AG10803 (cell line): ENCODE data around the gene FERMT3.

Source experiments
- DNase-seq: peaks from one replicate; pipeline ENCODE4 v3.0.0; 2010; ENCODE audit warnings: low read depth
- H3K4me3 ChIP-seq: 2 replicates; pipeline ENCODE4 v1.5.1; 2011; ENCODE audit warnings: mild to moderate bottlenecking, low read length, control low read depth
- TF ChIP-seq, protein P1 (sequence below): conservative IDR thresholded peaks from 2 replicates; pipeline ENCODE4 v1.5.1; 2011; ENCODE audit warnings: mild to moderate bottlenecking, low read length, control low read depth, inconsistent platforms

FERMT3 gene

DNA sequence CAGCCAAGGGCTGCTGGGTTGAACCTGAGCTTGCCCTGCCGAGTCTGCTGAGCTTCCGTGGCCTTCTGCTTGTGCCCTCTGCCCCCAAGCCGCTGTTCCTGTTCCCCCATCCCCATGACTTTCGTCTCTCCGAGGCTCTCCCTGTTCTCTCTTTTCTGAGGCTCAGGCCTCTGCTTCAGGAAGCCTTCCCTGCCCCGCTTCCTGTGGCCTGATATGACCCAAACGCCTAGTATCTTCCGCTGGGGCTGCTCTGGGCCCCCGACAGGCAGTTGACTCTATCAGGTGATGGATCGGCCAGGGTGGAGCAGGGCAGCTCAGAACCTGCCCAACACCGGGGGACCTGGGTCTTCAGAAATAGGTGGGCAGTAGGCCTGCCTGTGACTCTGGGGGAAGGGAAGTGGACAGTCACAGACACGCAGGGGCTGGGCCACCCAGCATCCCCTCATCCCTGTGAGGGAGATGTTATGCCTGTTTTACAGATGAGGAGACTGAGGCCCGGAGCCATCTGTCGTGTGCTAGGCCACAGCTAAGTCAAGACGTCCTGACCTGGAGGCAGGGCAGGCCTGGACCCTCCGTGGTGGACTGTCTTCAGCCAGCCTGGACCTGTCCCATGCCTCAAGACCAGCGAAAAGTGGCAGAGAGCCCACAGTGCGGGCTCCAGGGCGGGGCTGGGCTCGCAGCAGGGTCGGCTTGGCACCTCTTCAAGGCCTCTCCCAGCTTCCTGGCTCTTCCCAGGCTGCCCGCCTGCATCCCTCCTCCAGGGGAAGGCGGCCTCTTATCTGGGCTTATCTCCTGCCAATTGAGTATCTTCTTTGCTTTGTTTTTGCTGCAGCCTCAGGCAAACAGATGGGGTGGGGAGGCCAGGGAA, 61.7 kb downstream of the FERMT3 start:
- H3K4me3 ChIP-seq, result peak overlapping the region; percentile 71
- DNase-seq, result peak; percentile 47

DNA sequence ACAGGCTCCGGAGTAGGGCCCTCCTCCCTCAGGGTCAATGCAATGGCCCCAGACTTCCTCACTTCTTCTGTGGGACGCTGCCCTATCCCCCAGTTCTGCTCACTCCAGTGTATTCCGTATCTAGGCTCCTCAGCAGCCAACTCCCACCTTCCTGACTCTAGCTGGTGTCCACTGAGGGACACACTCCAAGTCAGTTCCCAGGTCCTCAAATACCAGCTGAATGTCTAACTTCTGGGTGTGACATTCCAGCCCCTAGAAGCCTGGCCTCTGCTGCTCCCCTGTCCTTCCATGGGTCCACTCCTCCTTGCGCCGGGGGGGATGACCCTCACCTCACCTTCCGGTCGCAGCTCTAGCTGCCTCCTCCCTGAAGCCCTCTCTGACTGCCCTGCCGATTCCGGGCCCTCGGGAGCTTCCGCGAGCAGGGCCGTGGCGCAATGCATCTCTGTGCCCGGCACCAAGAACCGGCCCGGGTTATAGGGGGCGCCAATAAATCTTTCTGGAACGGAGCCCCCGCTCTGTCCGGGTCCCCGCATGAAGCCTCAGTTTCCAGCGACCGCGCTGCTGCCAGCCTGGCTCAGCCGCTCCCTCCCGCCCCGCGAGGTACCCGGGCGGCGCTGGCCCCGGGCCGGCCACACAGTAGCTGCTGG, 62.5 kb downstream of the FERMT3 start:
- H3K4me3 ChIP-seq, result peak overlapping the region; percentile 71
- peak; percentile 51 for DNase-seq
- TF ChIP-seq, protein P1, sequence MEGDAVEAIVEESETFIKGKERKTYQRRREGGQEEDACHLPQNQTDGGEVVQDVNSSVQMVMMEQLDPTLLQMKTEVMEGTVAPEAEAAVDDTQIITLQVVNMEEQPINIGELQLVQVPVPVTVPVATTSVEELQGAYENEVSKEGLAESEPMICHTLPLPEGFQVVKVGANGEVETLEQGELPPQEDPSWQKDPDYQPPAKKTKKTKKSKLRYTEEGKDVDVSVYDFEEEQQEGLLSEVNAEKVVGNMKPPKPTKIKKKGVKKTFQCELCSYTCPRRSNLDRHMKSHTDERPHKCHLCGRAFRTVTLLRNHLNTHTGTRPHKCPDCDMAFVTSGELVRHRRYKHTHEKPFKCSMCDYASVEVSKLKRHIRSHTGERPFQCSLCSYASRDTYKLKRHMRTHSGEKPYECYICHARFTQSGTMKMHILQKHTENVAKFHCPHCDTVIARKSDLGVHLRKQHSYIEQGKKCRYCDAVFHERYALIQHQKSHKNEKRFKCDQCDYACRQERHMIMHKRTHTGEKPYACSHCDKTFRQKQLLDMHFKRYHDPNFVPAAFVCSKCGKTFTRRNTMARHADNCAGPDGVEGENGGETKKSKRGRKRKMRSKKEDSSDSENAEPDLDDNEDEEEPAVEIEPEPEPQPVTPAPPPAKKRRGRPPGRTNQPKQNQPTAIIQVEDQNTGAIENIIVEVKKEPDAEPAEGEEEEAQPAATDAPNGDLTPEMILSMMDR, result no peak

More for the DNA sequence above, 61.7 kb downstream of the FERMT3 start:
- TF ChIP-seq, protein P1, result no peak

DNA sequence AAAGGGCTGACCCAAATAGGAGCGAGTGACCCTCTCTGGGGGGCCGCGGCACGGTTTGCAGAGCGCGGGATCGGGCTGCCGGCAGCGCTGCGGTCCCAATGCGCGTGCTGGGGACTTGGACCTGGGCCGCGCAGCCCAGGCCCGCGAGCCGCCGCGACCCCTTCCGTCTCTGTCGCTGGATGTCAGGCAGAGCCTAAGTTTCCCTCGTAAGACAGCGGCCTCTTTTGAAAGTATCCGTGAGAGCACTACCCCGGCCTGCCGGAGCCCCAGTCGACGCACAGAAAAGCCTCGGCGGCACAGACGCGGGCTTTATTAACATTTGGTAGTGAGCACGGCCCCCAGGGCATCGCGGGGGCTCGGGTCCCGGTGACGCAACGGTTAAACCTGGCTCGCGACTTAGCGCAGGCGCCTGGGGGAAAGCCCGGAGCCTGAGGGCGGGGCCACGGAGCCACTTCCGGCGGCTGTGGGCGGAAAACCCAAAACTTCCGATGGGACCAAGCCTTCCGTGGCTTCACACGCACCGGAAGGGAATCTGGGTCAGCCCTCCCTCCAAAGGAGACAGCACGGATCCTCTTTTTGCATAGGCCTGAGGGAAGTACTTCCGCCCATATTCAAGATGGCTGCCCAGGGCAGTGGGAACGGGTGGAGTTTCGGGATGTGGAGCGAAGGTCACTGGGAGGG, 63.2 kb downstream of the FERMT3 start:
- DNase-seq, result peak; percentile 100
- peak overlapping the region; percentile 80 for H3K4me3 ChIP-seq
- TF ChIP-seq, protein P1, result no peak
